Endothelial cell (in vitro differentiated cells): Measurements from ENCODE around the gene TPO. TPM values are rescaled to one million over a fixed set of nuclear protein-coding genes. Genes with fewer than 3 reads are reported as not detected.

ENCODE experiments used
- DNase-seq: peaks from one replicate; pipeline ENCODE4 v3.0.0; 2021; ENCODE audit warnings: low spot score
- H3K27ac Mint-ChIP-seq: one replicate; pipeline ENCODE4 v1.8.0; 2021; ENCODE audit warnings: mixed read lengths, inconsistent platforms; ENCODE audit not compliant: unreplicated experiment
- H3K27me3 Mint-ChIP-seq: one replicate; pipeline ENCODE4 v1.8.0; 2021; ENCODE audit warnings: mild to moderate bottlenecking, moderate library complexity, mixed read lengths, inconsistent platforms; ENCODE audit not compliant: unreplicated experiment
- H3K36me3 Mint-ChIP-seq: one replicate; pipeline ENCODE4 v1.8.0; 2021; ENCODE audit warnings: mild to moderate bottlenecking, low read depth, mixed read lengths, inconsistent platforms; ENCODE audit not compliant: unreplicated experiment
- H3K4me1 Mint-ChIP-seq: one replicate; pipeline ENCODE4 v1.8.0; 2021; ENCODE audit warnings: mild to moderate bottlenecking, mixed read lengths, inconsistent platforms; ENCODE audit not compliant: unreplicated experiment
- H3K4me3 Mint-ChIP-seq: one replicate; pipeline ENCODE4 v1.8.0; 2021; ENCODE audit warnings: mild to moderate bottlenecking, mixed read lengths, inconsistent platforms; ENCODE audit not compliant: unreplicated experiment
- H3K9me3 Mint-ChIP-seq: one replicate; pipeline ENCODE4 v1.8.0; 2021; ENCODE audit warnings: mixed read lengths, inconsistent platforms; ENCODE audit not compliant: unreplicated experiment
- CTCF ChIP-seq: fragments of 200-600 bp; sonication (generic); IDR thresholded peaks from one replicate; pipeline ENCODE4 v1.5.0; 2021; ENCODE audit warnings: antibody characterized with exemption; ENCODE audit not compliant: unreplicated experiment
- total RNA-seq: library from RNA; stranded (reverse); fragmentation: NEBNext Ultra II Directional; extraction: Animal tissue kit (Norgen Biotek cat#: 25700); gene quantifications from one replicate; pipeline ENCODE4 v1.2.1, GENCODE V29; 2021; ENCODE audit not compliant: unreplicated experiment

TPO gene
- total RNA-seq, 1 donor from 2014 or later, result 0.41 TPM

- Mint-ChIP-seq H3K36me3 (no peaks in the 10 kb centered on the region), H3K4me3 (no peak overlapping the region), H3K27me3 (peaks cover 9% of the 10 kb centered on the region), H3K9me3 (no peaks in the 10 kb centered on the region), H3K27ac (no peak overlapping the region), H3K4me1 (no peaks in the 10 kb centered on the region)
- no peak for TF ChIP-seq CTCF
- DNase-seq, result no peak
Observed at GRCh38 chr2:1483551-1483950, 70.3 kb downstream of the TPO start.

- H3K27me3 Mint-ChIP-seq, result peaks cover 13% of the 10 kb centered on the region
Observed at GRCh38 chr2:1484131-1484884, 71.0 kb downstream of the TPO start.

GRCh38 chr2:1486670-1487069 is 73.4 kb downstream of the TPO start:
- H3K27ac Mint-ChIP-seq, result no peak overlapping the region
- TF ChIP-seq CTCF, result no peak
- H3K4me1 Mint-ChIP-seq, result no peaks in the 10 kb centered on the region
- H3K9me3 Mint-ChIP-seq, result no peaks in the 10 kb centered on the region
- H3K27me3 Mint-ChIP-seq, result peaks cover 8% of the 10 kb centered on the region
- no peak overlapping the region for H3K4me3 Mint-ChIP-seq
- no peak for DNase-seq
- H3K36me3 Mint-ChIP-seq, result peaks cover 4% of the 10 kb centered on the region

More at GRCh38 chr2:1484131-1484884, 71.0 kb downstream of the TPO start:
- TF ChIP-seq CTCF, result no peak
- H3K27ac Mint-ChIP-seq, result no peak overlapping the region
- no peaks in the 10 kb centered on the region for H3K4me1 Mint-ChIP-seq
- no peak for DNase-seq
- peaks cover under 1% of the 10 kb centered on the region for H3K36me3 Mint-ChIP-seq
- H3K4me3 Mint-ChIP-seq, result no peak overlapping the region
- no peaks in the 10 kb centered on the region for H3K9me3 Mint-ChIP-seq

- TF ChIP-seq CTCF, result no peak
- Mint-ChIP-seq H3K9me3 (no peaks in the 10 kb centered on the region), H3K36me3 (peaks cover 4% of the 10 kb centered on the region), H3K27ac (no peak overlapping the region), H3K4me1 (no peaks in the 10 kb centered on the region), H3K27me3 (peaks cover 11% of the 10 kb centered on the region), H3K4me3 (no peak overlapping the region)
- DNase-seq, result no peak
Observed at GRCh38 chr2:1487758-1488157, 74.5 kb downstream of the TPO start.

GRCh38 chr2:1488181-1488671 is 75.0 kb downstream of the TPO start:
- peaks cover 4% of the 10 kb centered on the region for H3K36me3 Mint-ChIP-seq
- no peak overlapping the region for H3K27ac Mint-ChIP-seq
- no peak overlapping the region for H3K4me3 Mint-ChIP-seq
- H3K9me3 Mint-ChIP-seq, result no peaks in the 10 kb centered on the region
- TF ChIP-seq CTCF, result no peak
- no peaks in the 10 kb centered on the region for H3K4me1 Mint-ChIP-seq
- H3K27me3 Mint-ChIP-seq, result peaks cover 11% of the 10 kb centered on the region
- no peak for DNase-seq
